ACC112 (cell line): ENCODE results near the gene ANKRD50.

ENCODE experiments used
- H2AFZ ChIP-seq: fragments of 200-600 bp; sonication (generic); one replicate; pipeline ENCODE4 v1.6.0; 2017; ENCODE audit warnings: antibody characterized with exemption, low read length; ENCODE audit not compliant: unreplicated experiment
- H3K27ac ChIP-seq: fragments of 200-600 bp; sonication (generic); 2 replicates; pipeline ENCODE4 v1.5.1; 2014; ENCODE audit warnings: low read depth, mild to moderate bottlenecking, antibody characterized with exemption, low read length, moderate library complexity
- H3K27me3 ChIP-seq: fragments of 200-600 bp; sonication (generic); 2 replicates; pipeline ENCODE4 v1.6.1; 2014; ENCODE audit warnings: mild to moderate bottlenecking, antibody characterized with exemption, low read length, moderate library complexity, mixed read lengths; ENCODE audit not compliant: insufficient read depth
- H3K36me3 ChIP-seq: fragments of 200-600 bp; sonication (generic); 2 replicates; pipeline ENCODE4 v1.6.1; 2016; ENCODE audit warnings: mild to moderate bottlenecking, antibody characterized with exemption, low read length, moderate library complexity, mixed read lengths; ENCODE audit not compliant: insufficient read depth
- H3K4me1 ChIP-seq: fragments of 200-600 bp; sonication (generic); one replicate; pipeline ENCODE4 v1.6.1; 2016; ENCODE audit warnings: low read length, mixed read lengths; ENCODE audit not compliant: insufficient read depth, unreplicated experiment, control insufficient read depth
- H3K4me3 ChIP-seq: fragments of 200-600 bp; sonication (generic); 2 replicates; pipeline ENCODE4 v1.5.1; 2014; ENCODE audit warnings: mild to moderate bottlenecking, low read depth, low read length
- H3K79me2 ChIP-seq: fragments of 200-600 bp; sonication (generic); one replicate; pipeline ENCODE4 v1.6.0; 2016; ENCODE audit warnings: low read length; ENCODE audit not compliant: control insufficient read depth, unreplicated experiment, insufficient read depth

Gene ANKRD50

DNA sequence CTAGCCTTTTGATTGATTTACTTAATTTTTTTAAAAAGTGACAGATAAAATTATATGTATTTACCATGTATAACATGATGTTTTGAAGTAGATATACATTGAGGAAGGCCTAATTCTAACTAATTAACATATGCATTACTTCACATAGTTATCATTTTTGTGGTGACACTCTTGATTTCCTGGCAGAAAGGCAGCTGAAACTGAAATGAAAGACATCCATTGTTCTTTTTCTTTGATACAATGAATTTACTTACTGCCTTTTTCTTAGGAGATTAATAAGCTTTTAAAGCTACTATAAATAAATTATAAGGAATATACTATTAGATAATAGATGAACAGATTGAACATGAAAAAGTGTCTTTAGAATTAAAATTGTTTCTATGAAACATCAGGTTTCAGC is 26.7 kb downstream of the ANKRD50 start:
- Histone ChIP-seq H3K27ac (no peak overlapping the region), H3K4me1 (peaks cover 16% of the 10 kb centered on the region), H3K79me2 (peaks cover 68% of the 10 kb centered on the region), H3K4me3 (no peak overlapping the region), H2AFZ (no peak overlapping the region), H3K27me3 (no peaks in the 10 kb centered on the region), H3K36me3 (peaks cover 26% of the 10 kb centered on the region)

GRCh38 chr4:124684301-124684700 is 28.2 kb downstream of the ANKRD50 start:
- Histone ChIP-seq H3K27me3 (no peaks in the 10 kb centered on the region), H3K27ac (no peak overlapping the region), H2AFZ (no peak overlapping the region), H3K36me3 (peaks cover 22% of the 10 kb centered on the region), H3K4me3 (no peak overlapping the region), H3K4me1 (peaks cover 16% of the 10 kb centered on the region), H3K79me2 (peaks cover 64% of the 10 kb centered on the region)

DNA sequence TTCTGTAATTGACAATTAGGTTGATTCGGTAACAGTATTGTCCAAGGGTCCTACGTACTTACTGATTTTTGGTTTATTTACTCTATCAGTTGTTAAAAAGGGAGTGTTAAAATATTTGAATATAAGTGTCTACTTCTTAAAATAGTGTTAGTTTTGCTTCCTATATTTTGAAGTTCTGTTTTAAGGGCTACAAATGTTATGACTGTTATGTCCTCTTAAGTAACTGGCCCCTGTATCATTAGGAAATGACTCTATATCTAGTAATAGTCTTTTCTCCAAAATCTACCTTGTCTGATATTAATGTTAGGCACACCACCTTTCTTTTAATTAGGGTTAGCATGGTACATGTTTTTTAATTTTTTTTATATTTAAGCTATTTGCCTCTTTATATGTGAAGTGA is 30.1 kb downstream of the ANKRD50 start:
- Histone ChIP-seq H3K79me2 (peaks cover 52% of the 10 kb centered on the region), H3K36me3 (peaks cover 7% of the 10 kb centered on the region), H2AFZ (no peak overlapping the region)

DNA sequence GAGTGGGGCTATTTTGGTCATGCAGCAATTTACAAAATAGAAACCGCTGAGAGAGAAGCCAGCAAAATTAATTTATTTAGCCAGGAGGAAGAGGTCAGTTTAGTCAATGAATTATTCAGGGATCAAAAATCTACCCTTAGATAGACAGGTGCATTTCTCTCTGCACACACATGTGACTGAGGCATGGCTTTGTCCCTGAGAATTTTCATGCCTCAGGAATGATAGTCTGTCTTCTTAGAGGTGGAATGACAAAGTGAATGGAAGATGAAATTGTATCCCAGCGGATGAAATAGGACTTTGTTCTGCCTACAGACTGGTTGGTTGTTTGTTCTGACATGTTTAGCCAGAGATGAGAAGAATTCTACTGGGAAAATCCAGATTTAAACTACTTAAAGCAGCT is 46.0 kb downstream of the ANKRD50 start:
- Histone ChIP-seq H3K36me3 (peaks cover 25% of the 10 kb centered on the region), H2AFZ (no peak overlapping the region)

More for the DNA sequence above, 30.1 kb downstream of the ANKRD50 start:
- Histone ChIP-seq H3K4me3 (no peak overlapping the region), H3K27me3 (no peaks in the 10 kb centered on the region), H3K4me1 (peaks cover 16% of the 10 kb centered on the region), H3K27ac (no peak overlapping the region)

GRCh38 chr4:124658795-124659194 is 53.7 kb downstream of the ANKRD50 start:
- Histone ChIP-seq H3K36me3 (0 out of 2 replicates have a peak, but pooled peaks cover 6% of the 10 kb centered on the region), H3K27ac (no peak overlapping the region), H3K27me3 (no peaks in the 10 kb centered on the region), H3K4me3 (no peak overlapping the region), H2AFZ (no peak overlapping the region), H3K4me1 (no peaks in the 10 kb centered on the region), H3K79me2 (no peaks in the 10 kb centered on the region)

More for the DNA sequence above, 46.0 kb downstream of the ANKRD50 start:
- Histone ChIP-seq H3K79me2 (peaks cover 3% of the 10 kb centered on the region), H3K4me3 (no peak overlapping the region), H3K4me1 (no peaks in the 10 kb centered on the region), H3K27ac (no peak overlapping the region), H3K27me3 (no peaks in the 10 kb centered on the region)

DNA sequence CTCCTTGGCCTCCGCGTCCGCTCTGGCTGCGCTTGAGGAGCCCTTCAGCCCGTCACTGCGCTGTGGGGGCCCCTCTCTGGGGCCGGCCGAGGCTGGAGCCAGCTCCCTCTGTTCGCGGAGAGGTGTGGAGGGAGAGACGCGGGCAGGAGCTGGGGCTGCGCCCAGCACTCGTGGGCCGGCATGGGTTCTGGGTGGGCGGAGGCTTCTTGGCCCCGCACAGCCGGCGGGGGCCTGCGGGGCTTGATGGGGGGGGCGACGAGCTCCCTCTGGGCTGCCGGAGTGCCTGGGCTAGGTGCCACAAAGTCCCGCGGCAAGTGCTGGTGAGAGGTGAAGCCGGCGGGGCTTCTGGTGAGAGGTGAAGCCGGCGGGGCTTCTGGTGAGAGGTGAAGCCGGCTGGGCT is 61.9 kb downstream of the ANKRD50 start:
- Histone ChIP-seq H3K27ac (no peak overlapping the region), H2AFZ (no peak overlapping the region), H3K4me3 (no peak overlapping the region), H3K36me3 (peaks cover 3% of the 10 kb centered on the region; the same call in 1 of the 2 replicates), H3K27me3 (no peaks in the 10 kb centered on the region), H3K4me1 (no peaks in the 10 kb centered on the region), H3K79me2 (no peaks in the 10 kb centered on the region)

DNA sequence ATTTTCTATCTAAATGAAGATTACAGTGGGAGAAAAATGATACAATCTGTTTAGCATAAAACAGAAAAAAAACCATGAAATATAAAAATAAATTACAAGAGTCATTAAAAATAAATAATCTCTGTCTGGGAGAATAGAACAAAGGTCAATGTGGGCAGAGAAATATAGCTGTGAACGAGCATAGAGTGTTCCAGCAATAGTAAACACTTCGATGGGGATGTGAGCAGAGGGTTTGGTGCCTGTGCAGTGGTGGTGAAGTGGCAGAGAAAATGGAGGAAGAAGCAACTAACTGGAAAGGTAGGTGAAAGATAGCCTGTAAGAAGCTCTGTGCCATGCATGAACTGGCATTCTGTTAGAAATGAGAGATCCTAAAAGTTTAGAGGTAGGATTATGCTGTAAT is 64.9 kb downstream of the ANKRD50 start:
- peaks cover 3% of the 10 kb centered on the region; the same call in 1 of the 2 replicates for H3K36me3 ChIP-seq
- H3K4me1 ChIP-seq, result peaks cover 4% of the 10 kb centered on the region
- no peaks in the 10 kb centered on the region for H3K27me3 ChIP-seq
- no peak overlapping the region for H2AFZ ChIP-seq
- H3K27ac ChIP-seq, result no peak overlapping the region
- no peak overlapping the region for H3K4me3 ChIP-seq
- H3K79me2 ChIP-seq, result no peaks in the 10 kb centered on the region

DNA sequence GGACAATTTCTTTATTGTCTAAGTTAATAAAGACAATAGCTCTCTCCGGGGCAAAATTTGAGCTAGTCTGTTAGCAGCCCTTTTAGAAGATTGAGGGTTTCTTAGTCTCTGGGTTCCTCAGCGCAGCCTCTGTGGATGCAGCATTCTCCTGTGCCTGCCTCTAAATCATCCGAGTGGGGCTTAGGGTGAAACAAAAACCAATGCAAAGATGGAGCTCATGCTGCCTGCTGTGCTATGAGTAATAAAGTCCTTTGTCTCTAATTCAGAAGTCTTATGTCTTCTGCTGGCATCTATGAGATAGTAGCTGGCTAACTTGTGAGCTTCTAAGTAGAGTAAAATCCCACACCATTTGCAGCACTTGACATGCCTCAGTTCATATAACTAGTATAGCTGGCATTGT is 67.9 kb downstream of the ANKRD50 start:
- no peaks in the 10 kb centered on the region for H3K27me3 ChIP-seq
- no peak overlapping the region for H3K4me3 ChIP-seq
- no peaks in the 10 kb centered on the region for H3K79me2 ChIP-seq
- H3K36me3 ChIP-seq, result no peaks in the 10 kb centered on the region
- H2AFZ ChIP-seq, result no peak overlapping the region
- no peak overlapping the region for H3K27ac ChIP-seq
- peaks cover 32% of the 10 kb centered on the region for H3K4me1 ChIP-seq

GRCh38 chr4:124642846-124643245 is 69.7 kb downstream of the ANKRD50 start:
- H3K27ac ChIP-seq, result peak overlapping the region; percentile 77; the same call in 1 of the 2 replicates
- 0 out of 2 replicates have a peak, but pooled peaks cover 5% of the 10 kb centered on the region for H3K36me3 ChIP-seq
- no peaks in the 10 kb centered on the region for H3K27me3 ChIP-seq
- no peaks in the 10 kb centered on the region for H3K79me2 ChIP-seq
- H3K4me1 ChIP-seq, result peaks cover 36% of the 10 kb centered on the region
- no peak overlapping the region for H3K4me3 ChIP-seq
- H2AFZ ChIP-seq, result no peak overlapping the region

- H3K27ac ChIP-seq, result peak overlapping the region; percentile 77
- H3K4me3 ChIP-seq, result peak overlapping the region; percentile 51
- no peaks in the 10 kb centered on the region for H3K79me2 ChIP-seq
- peaks cover 36% of the 10 kb centered on the region for H3K4me1 ChIP-seq
- no peaks in the 10 kb centered on the region for H3K27me3 ChIP-seq
- H3K36me3 ChIP-seq, result 0 out of 2 replicates have a peak, but pooled peaks cover 5% of the 10 kb centered on the region
- H2AFZ ChIP-seq, result peak overlapping the region; percentile 45
Observed at GRCh38 chr4:124641715-124642381, 70.7 kb downstream of the ANKRD50 start.

DNA sequence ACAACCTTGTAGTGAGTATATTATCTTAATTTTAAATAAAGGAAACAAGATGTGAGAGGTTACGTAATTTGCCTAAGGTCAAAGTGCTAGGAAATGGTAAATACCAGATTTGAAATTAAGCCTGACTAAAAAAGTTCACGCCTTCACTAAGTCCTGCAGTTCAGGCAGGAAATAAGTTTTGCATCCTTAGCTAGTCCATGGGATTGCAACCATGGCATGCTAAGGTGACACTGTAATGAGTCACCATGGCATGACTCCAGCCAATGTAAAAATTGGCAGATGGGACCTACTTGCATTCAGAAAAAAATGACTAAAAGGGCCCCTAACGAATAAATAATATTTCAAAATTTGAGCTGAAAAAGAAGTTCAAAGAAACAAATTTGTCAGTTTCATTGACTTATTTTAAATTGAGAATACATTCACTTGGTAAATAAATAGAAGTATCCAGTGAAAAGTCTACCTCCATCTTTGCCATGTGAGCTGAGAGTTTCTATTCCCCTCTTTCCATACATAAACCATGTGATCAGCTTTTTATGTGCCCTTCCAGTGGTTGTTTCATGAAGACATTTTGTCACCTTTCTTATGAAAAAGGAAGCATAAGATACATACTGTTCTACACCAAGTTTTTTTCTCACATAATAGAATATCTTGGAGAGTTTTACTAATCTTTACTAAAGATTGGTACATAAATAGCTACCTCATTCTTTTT is 72.4 kb downstream of the ANKRD50 start:
- Histone ChIP-seq H3K4me1 (peaks cover 36% of the 10 kb centered on the region), H2AFZ (peak overlapping the region; percentile 41), H3K4me3 (peak overlapping the region; percentile 43), H3K27ac (peak overlapping the region; percentile 68), H3K79me2 (no peaks in the 10 kb centered on the region), H3K27me3 (no peaks in the 10 kb centered on the region), H3K36me3 (0 out of 2 replicates have a peak, but pooled peaks cover 5% of the 10 kb centered on the region)
